Measurements from ENCODE around the gene POMGNT1. TPM values are rescaled to one million over a fixed set of nuclear protein-coding genes. Genes with fewer than 3 reads are reported as not detected.

The POMGNT1 gene
- total and polyA plus RNA-seq, 2 of the 13 experiments (the other 11 are each of a cell fraction or from before 2014, with no cell fraction given), result 33.9 to 46.8 TPM

DNA sequence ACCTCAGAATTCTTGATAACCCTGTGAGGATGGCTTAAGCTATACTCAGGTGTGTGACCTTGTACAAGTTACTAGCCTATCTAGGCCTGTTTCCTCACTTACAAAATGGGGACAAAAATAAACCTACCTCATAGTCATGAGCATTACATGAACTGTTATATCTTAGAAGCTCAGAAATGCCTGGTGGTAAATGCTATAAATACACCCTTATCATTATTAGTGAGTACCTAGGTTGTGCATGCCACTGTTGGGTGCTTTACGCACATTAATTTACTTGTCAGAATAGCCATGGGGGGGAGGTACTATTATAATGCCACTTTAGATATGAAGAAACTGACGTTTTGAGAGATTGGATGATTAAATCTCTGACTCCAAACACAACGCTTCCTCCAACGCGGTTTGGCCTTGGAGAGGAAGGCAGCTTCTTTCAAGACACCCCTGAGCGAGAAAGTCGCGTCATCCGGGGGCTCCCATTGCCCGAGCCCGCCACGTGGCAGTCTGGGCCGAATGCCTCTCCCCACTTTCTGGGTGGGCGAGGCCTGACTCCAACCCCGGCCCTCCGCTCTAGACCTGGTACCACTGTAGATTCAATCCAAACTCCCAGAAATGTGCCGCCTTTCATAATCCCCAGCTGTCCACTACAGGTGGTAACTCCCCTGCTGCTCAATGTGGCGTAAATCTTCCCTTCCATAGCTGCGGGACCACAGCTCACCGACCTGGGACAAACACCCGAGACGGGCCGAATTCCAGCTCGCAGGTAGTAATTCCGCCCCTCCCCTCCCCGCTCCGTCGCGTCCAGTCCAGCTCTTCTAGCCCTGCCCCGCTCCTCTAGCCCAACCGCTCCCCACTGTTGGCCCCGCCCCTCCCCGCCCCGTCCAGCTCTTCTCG is 48.6 kb upstream of the POMGNT1 start (continued):
- no peak for TF ChIP-seq ZNF431 (CRISPR knock-in tag; IDR thresholded peaks at IDR 0.05; ENCODE audit: borderline replicate concordance, low read depth)
- TF ChIP-seq ZBTB39 (CRISPR knock-in tag; IDR thresholded peaks at IDR 0.05), result no peak
- TF ChIP-seq CC2D1A (CRISPR knock-in tag; IDR thresholded peaks at IDR 0.05), result no peak
- no peak for TF ChIP-seq YEATS2 (CRISPR knock-in tag; IDR thresholded peaks at IDR 0.05; ENCODE audit: borderline replicate concordance)
- TF ChIP-seq ZSCAN22 (CRISPR knock-in tag; IDR thresholded peaks at IDR 0.05), result no peak
- no peak for TF ChIP-seq MLXIP (CRISPR knock-in tag; IDR thresholded peaks at IDR 0.05; ENCODE audit: borderline replicate concordance)
- no peak for TF ChIP-seq ZNF367 (CRISPR knock-in tag; IDR thresholded peaks at IDR 0.05; ENCODE audit: borderline replicate concordance)
- no peak for TF ChIP-seq POGZ (CRISPR knock-in tag; IDR thresholded peaks at IDR 0.05)
- no peak for TF ChIP-seq TCF12 (IDR thresholded peaks at IDR 0.05)
- TF ChIP-seq TCF12 (CRISPR knock-in tag; IDR thresholded peaks at IDR 0.05), result no peak
- TF ChIP-seq SP1 (IDR thresholded peaks at IDR 0.05), result no peak
- TF ChIP-seq SP1 (CRISPR knock-in tag; IDR thresholded peaks at IDR 0.05), result no peak
- TF ChIP-seq TOE1 (CRISPR knock-in tag; IDR thresholded peaks at IDR 0.05), result no peak
- no peak for TF ChIP-seq RORA (CRISPR knock-in tag; IDR thresholded peaks at IDR 0.05)
- no peak for TF ChIP-seq FOXP1 (IDR thresholded peaks at IDR 0.05)
- TF ChIP-seq FOXP1 (CRISPR knock-in tag; IDR thresholded peaks at IDR 0.05), result no peak
- TF ChIP-seq ZNF577 (CRISPR knock-in tag; IDR thresholded peaks at IDR 0.05; ENCODE audit: borderline replicate concordance, low read depth), result no peak
- TF ChIP-seq MXD1 (CRISPR knock-in tag; IDR thresholded peaks at IDR 0.05), result no peak
- TF ChIP-seq, protein P1, sequence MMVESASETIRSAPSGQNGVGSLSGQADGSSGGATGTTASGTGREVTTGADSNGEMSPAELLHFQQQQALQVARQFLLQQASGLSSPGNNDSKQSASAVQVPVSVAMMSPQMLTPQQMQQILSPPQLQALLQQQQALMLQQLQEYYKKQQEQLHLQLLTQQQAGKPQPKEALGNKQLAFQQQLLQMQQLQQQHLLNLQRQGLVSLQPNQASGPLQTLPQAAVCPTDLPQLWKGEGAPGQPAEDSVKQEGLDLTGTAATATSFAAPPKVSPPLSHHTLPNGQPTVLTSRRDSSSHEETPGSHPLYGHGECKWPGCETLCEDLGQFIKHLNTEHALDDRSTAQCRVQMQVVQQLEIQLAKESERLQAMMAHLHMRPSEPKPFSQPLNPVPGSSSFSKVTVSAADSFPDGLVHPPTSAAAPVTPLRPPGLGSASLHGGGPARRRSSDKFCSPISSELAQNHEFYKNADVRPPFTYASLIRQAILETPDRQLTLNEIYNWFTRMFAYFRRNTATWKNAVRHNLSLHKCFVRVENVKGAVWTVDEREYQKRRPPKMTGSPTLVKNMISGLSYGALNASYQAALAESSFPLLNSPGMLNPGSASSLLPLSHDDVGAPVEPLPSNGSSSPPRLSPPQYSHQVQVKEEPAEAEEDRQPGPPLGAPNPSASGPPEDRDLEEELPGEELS (CRISPR knock-in tag; IDR thresholded peaks at IDR 0.05), result no peak
- no peak for TF ChIP-seq GPN1 (CRISPR knock-in tag; IDR thresholded peaks at IDR 0.05; ENCODE audit: borderline replicate concordance)
- no peak for TF ChIP-seq NCOA1 (CRISPR knock-in tag; IDR thresholded peaks at IDR 0.05)
- no peak for TF ChIP-seq STAT5B (CRISPR knock-in tag; IDR thresholded peaks at IDR 0.05)
- TF ChIP-seq RFXANK (CRISPR knock-in tag; IDR thresholded peaks at IDR 0.05), result no peak
- no peak for TF ChIP-seq MZF1 (CRISPR knock-in tag; IDR thresholded peaks at IDR 0.05; ENCODE audit: borderline replicate concordance)
- no peak for TF ChIP-seq ZNF839 (CRISPR knock-in tag; IDR thresholded peaks at IDR 0.05; ENCODE audit: borderline replicate concordance)

Measured in HepG2 (cell line).